GM21515 (cell line): ENCODE measurements around the gene PRPSAP1.

ENCODE experiments used
- ATAC-seq: cut with Tn5 transposase; IDR thresholded peaks from one replicate; pipeline ENCODE4 v1.9.1; 2021; ENCODE audit not compliant: unreplicated experiment

PRPSAP1 gene

DNA sequence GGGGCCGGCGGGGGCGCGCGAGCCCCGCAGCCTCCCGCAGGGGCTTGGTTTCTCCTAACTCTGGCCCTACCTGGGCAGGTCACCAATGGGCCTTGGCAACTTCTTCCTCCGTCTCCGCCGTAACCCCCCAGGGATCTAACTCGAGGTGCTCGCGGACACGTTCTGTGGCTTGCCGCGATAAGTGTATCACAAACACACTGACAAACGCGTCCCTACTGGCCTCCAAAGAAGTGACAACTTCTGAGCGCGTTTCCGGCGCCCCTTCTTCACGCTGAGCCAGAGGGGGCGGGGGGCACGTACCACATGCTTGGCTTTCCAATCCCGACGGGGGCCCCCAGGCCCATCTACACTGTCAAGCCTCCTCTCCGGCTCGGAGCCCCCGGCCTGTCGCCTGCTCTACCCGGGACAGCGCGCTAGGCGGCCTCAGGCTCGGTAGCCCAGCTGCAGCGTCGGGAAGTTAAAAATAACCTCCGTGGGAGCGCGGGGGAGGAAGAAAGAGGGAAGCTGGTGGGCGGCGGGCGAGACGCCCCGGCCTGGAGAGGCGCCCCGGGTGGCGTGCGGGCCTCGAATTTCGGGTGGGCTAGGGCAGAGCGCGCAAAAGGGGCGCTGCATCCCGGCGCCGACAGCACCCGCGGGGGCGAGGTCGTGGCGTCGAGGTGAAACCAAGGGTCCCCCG is 30.0 kb upstream of the PRPSAP1 start:
- ATAC-seq, result peak; percentile 23

DNA sequence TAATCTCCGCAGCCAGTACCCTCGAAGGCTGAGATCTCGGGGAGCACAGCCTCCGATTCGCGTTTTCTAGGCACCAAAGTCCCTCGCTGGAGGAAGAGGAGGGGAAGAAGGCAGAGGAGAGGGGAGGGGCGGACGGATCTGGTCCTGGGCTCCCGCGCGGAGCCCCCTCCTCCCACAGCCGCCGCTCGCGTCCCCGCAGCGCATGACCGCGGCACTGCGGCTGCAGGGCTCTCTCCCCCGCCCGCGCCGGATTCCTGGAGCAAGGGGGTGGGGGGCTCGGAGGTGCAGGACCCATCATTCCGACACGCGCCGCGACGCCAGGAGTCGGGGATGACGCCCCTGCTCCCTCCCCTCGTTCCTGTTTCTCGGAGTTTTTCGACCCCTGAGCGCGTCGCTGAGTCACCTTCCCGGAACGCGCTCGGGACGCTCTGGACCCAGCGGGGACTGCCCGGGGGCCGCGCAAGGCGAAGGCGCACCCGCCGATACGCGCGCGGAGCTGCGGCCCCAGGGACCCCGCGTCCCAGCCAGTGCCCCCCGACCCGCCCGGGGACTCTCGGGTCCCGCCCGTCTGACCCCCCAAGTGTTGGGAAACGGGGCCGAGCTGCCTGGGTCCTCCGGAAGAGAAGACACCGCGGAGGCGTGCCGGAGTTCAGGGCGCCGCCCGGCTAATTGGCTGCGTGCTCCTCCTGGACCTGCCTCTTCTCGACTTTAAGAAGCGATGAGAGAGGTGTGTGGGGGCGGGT is 29.3 kb upstream of the PRPSAP1 start:
- peak; percentile 24 for ATAC-seq

DNA sequence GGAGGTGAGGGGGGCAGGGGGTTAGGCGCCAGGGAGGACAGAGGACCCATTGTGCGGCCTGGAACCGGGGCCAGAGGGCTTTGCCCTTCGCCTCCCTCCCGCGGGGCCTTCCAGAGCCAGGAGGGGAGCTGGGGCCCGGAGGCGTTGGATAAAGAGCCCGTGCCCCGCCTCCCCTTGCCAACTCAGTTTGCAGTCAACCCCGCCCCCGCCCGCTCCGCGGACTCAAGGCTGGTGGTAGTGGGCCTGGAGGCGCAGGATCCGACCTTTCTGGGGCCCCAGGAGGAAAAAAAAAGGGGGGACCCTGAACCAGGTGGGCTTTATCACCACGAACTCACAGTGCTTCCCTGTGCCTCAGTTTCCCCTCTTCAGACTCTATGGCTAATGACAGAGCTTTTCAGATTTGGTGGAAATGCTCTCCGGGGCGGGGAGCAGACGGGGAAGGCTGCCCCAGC is 28.7 kb upstream of the PRPSAP1 start:
- ATAC-seq, result no peak

DNA sequence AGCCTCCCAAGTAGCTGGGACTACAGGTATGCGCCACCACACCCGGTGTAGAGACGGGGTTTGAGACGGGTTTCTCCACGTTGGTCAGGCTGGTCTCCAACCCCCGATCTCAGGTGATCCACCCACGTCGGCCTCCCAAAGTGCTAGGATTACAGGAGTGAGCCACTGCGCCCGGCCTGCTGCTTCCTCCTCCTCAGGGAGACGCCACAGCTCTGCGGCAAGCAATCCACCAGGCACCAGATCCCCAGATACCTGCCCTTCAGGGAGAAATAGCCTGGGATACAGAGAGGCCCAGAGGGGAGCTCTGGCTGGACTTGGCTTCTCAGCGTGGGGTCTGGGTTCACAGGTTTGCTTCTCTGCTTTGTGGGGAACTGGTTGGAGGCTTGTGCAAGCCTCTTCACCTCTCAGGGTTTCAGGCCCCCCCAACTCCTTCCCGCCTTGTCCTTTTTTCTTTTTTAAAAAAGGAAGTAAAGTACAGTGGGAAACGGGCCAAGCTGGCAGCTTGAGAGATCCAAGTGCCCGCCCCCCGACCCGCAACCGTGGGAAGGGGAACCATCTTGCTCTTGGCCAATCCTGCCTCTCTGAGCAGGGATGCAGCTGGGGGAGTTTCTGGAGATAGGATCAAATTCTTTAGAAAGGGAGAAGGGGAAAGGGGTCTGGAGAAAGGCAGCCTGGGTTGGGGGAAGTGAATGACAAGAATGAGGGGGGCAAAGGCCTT is 28.1 kb upstream of the PRPSAP1 start:
- ATAC-seq, result no peak

DNA sequence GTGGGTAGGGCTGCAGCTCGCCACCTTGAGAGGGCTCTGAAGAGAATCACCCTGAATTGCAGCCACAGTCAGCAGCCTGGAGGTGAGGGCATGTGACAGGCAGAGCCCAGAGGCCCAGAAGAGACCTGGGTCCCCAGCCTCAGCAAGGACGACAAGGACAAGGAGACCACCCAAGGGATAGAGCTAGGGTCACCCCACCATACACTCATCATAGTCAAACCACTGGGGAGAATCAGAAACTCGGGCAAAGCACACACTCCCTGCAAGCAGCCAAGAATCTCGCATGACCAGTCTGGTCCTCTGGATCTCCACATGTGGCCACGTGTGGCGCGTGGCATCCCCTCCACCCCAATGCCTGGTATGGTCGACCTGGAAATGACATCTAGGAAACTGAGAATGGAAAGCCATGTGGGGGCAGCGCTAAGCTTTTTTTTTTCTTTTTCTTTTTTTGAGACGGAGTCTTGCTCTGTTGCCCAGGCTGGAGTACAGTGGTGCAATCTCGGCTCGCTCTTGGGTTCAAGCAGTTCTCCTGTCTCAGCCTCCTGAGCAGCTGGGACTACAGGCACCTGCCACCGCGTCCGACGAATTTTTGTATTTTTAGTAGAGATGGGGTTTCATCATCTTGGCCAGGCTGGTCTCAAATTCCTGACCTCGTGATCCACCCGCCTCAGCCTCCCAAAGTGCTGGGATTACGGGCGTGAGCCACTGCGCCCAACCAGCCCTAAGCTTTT is 26.1 kb upstream of the PRPSAP1 start:
- ATAC-seq, result no peak

DNA sequence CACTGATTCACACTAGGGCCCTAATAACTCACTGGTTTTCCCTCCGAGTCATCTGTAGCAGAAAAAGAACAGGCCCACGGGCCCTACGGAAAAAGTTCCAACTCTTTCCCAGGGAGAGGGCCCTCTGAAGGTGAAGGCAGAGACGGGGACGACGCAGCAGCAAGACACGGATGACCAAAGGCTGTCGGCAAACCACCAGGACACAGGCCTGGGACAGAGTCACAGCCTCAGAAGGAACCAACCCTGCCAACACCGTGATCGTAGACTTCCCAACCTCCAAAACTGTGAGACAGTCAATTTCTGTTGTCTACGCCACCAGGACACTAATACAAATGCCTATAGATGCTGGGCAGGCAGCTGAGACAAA is 25.5 kb upstream of the PRPSAP1 start:
- ATAC-seq, result no peak

DNA sequence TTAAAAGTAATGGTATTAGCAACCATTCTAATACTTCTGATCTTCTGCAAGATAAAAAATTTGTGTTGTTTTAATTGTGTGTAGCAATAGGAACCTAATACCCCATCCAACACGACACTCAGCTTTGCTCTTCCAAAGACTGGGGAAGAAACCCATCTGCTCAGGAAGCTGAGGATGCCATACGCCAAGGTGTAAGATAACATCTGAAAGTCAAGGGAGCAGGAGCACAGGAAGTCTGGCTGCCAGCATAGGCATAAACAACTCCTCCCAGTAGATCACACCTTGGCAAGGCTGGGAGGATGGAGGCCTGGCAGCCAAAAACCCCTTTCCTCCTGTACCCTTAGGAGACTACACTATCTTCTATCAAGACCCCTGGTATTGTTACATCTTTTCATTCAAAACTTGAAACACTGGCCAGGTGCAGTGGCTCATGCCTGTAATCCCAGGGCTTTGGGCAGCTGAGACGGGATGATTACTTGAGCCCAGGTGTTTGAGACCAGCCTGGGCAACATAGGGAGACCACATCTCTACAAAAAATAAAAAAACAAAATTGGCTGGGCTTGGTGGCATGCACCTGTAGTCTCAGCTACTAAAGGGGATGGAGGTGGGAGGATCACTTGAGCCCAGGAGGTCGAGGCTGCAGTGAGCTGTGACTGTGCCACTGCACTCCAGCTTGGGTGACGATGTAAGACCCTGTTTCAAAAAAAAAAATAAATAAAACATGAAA is 25.0 kb upstream of the PRPSAP1 start:
- no peak for ATAC-seq

DNA sequence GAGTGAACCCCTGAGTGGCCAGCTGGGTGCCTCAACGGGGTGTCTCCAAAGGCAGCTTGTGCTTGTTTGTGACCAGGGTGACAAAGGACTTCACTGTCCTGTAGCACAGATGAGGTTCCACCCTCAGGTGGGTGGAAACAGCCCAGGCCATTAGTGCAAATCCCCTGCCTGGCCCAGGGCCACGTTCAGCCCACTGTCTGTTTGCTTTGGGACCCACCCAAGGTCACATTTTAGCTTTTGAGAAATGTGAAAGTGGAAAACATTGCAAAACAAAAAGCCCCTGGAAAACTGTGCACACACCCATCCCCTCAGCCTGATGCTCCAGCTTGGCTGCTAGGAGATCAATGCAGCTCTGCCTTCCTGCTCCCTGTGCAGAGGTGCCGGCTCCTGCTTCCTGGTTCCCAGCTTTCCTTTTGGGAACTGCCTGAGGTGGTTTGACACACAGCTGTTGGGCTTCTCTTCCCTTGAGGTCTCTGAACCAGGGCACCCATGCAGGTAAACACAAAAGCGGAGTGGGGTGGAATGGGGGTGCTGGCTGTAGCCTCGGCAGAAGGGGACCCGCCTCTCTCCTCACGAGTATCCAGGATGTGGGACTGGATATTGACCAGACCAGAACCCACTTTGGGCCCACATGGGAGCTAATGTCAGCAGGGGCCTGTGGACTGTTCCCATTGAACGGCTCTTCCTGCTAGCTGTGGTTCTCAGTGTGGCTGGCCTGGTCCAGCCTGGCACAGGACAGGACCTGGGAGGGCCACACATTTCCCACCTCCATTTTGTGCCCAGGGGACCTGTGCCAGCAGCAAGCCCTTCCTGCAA is 22.8 kb upstream of the PRPSAP1 start:
- no peak for ATAC-seq

DNA sequence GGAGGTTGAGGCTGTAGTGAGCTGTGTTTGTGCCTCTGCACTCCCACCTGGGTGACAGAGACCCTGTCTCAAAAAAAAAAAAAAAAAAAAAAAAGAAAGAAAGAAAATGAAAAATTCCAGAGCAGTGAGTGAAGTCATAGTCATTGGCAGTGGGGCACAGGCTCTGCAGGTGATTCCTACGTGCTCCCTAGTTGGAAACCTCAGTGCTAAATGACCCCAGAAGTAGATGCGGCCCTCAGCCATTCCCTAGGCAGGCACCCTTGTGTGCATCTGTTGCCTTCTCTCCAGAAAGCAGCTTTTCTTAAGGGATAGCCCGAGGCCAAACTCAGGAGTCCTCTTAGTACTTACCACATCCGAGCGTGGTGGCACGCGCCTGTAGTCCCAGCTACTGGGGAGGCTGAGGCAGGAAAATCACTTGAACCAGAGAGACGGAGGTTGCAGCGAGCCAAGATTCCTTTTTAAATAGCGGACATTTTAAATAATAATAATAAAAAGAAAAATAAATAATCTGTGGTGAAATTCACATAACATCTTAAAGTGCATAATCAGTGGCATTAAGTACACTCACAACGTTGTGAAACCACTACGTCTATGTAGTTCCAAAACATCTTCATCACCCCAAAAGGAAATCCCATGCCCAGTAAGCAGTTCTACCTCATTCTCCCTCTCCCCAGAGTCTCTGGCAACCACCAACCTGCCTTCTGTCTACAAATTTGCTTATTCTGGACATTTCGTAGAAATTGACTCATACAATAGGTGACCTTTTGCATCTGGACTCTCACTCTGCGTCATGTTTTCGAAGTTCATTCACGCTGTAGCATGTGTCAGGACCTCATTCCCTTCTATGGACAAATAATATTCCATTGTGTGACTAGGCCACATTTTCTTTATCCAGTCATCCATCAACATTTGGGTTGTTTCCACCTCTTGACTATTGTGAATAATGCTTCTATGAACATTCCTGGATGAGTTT is 18.2 kb upstream of the PRPSAP1 start:
- no peak for ATAC-seq

DNA sequence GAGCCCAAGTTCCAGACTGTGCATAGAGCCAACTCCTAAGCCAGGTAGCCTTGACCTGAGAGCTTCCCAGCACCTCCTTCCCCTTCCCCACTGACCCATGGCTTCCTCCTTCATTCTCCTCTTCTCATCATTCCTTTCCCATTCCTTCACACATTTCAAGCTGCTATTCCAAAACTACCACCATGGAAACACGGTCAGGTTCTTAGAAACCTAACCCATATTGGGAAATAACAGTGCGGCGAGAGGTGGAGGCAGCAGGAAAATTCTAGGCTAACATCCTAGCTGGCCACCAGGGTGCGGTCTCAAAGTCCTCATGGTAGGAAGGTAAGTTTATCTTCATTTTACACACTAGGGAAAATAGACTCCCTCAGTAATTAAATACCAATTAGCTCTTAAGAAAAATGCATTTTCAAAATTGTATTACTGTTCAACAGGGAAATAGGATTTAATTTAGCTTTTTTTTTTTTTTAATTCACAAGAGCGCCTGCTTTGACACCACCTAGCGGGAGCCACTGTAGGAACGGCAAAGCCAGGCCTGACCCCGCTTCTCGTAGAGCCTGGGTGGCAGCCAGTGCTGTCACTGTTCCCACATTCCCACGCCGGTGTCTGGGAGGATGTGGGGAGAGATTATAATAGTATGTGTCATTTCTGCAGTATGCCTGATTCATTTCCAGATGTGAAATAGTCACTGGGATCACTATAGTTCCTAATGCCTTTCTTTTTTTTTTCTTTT is 16.7 kb upstream of the PRPSAP1 start:
- ATAC-seq, result no peak

DNA sequence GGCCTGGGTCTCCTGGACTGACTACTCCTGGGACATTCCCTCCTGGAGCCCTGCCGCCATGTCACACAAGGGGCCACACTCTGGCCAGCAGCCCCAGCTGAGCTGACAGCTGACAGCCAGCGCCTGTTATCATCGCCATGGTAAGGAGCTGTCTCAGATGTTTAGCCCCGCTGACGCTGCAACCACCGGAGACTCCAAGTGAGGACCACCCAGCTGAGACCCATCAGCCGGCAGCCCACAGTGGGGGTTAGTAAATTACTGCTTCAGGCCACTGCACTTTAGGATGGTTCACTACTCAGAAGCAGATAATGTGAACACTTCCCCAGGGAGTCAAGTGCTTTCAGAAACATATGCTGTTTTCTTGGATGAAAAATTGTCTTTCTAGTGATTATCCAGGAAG is 16.1 kb upstream of the PRPSAP1 start:
- ATAC-seq, result no peak

DNA sequence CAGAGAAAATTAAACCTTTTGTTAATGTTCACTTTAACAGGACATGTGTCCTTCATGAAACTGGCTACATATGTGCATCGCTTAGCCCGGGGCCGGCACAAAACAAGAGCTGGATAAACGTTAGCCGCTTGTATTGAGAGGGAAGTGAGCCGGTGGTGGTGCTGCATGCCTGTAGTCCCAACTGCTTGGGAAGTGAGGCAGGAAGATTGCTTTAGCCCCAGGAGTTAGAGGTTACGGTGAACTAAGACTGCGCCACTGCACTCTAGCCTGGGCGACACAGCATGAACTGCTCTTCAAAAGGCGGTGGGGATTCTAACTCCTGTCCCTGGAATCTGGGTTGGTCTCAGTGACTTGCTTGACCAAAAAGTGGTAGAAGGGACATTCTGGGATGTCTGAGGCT is 15.7 kb upstream of the PRPSAP1 start:
- ATAC-seq, result no peak

DNA sequence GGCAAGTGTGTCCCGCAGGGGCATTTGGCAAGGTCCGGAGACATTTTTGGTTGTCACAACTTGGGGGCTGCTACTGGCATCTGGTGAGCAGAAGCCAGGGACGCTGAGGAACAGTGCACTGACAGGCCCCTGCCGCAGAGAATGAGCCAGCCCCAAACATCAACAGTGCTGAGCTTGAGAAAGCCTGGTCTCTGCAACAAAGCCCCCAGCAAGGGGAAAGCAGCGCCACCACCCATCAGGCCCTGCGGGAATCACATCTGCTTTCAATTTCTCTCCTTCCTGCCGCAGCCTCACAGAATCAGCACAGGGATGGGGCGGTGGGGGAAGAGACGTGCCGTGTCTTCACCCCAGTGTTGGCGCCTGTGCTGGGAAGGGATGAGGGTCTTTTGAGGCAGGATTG is 14.8 kb upstream of the PRPSAP1 start:
- no peak for ATAC-seq

DNA sequence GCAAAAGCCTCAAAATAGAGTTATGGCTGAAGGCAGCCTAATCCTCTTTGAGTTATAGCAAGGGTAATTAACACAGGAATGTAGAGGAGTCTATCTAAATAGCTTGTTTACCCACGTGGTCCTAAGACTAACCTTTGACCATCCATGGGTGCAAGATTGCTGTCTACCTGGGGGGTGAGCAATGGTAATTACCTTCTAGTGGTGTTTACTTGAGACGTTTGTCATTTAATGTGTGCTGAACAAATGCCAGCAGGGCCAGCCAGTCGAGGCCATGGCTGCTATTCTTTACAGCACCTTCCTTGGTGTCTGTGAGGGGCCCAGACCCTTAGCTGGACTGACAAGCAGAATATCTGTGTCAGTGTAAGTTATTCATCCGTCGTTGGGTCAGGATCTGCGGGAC is 13.9 kb upstream of the PRPSAP1 start:
- ATAC-seq, result no peak

DNA sequence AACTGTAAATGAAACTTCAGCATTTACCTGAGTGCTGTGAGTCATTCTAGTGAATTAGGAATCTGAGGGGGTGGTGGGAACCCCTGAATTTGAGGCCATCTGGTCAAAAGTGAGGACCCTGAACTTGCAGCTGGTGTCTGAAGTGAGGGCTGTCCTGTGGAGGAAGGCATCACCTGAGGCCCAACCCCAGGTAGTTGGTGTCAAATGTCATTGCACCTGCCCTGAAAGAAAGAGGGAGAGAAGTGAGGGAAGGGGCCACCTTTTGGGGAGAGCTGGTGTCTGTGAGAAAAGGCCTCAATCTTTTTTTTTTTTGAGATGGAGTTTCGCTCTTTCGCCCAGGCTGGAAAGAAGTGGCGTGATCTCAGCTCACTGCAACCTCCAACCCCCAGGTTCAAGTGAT is 12.5 kb upstream of the PRPSAP1 start:
- ATAC-seq, result no peak

DNA sequence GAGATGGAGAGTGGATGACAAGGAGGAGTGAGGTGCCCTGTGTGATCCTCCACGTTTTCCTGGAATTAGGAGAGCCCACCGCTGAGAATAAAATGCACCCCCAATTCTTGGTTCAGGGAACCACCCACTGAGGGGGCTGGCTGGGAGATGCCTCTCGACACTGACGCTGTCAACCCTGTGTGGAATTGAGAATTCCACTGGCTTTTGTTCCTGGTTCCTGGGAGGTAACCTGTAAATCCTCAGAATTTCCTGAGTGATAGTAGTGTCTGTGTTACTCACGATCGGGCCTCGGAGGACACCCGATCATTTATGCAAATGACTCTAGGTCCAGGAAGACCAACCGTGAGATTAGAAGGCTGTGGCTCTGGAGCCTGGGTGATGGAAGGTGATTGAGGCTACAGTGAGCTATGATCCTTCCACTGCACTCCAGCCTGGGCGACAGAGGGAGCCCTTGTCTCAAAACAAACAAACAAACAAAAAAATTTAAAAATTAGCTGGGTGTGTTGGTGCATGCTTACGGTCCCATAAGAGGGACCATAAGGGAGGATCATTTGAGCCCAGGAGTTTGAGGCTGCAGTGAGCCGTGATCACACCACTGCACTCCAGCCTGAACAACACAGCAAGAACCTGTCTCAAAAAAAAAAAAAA is 11.7 kb upstream of the PRPSAP1 start:
- ATAC-seq, result no peak

DNA sequence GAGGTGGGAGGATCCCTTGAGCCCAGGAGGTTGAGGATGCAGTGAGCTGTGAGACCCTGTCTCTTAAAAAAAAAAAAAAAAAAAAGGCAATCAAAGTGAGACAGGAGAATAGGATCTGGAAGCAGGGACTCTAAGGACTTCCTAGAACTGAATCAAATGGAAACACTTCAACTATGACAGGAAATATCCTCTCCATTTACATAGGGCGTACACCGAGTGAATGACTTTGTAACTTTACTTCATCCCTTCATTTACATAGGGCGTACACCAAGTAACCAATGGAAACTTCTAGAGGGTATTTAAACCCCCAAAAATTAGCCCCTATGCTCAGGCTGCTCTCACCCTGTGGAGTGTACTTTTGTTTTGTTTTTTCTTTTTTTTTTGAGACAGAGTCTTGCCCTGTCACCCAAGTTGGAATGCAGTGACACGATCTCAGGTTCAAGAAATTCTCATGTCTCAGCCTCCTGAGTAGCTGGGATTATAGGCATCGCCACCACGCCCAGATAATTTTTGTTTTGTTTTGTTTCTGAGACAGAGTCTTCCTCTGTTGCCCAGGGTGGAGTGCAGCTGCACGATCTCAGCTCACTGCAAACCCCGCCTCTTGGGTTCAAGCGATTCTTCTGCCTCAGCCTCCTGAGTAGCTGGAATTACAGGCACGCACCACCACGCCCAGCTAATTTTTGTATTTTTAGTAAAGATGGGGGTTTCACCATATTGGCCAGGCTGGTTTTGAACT is 9.6 kb upstream of the PRPSAP1 start:
- no peak for ATAC-seq
